OCI-M2 (cell line): ENCODE results near the gene ADORA1.

Source experiments
- DNase-seq: peaks from one replicate; lab custom pipeline; 2025; ENCODE audit not compliant: unreplicated experiment; lab: John Stamatoyannopoulos, UW

Gene ADORA1

GRCh38 chr1:203120325-203121153 is 7.0 kb upstream of the ADORA1 start:
- no peak for DNase-seq

GRCh38 chr1:203121186-203122015 is 6.1 kb upstream of the ADORA1 start:
- DNase-seq: no peak

GRCh38 chr1:203122159-203122558 is 5.4 kb upstream of the ADORA1 start:
- no peak for DNase-seq

- no peak for DNase-seq
Measured at GRCh38 chr1:203124011-203124410, 3.5 kb upstream of the ADORA1 start.

- no peak for DNase-seq
Measured at GRCh38 chr1:203124546-203125317, 2.8 kb upstream of the ADORA1 start.

GRCh38 chr1:203126151-203126865 is 1.2 kb upstream of the ADORA1 start:
- no peak for DNase-seq

- no peak for DNase-seq
Measured at GRCh38 chr1:203126866-203127665, 460 bp upstream of the ADORA1 start.

- no peak for DNase-seq
Measured at GRCh38 chr1:203128431-203128715, 847 bp downstream of the ADORA1 start.

- no peak for DNase-seq
Measured at GRCh38 chr1:203128716-203129500, 1.4 kb downstream of the ADORA1 start.

GRCh38 chr1:203129501-203130231 is 2.1 kb downstream of the ADORA1 start:
- no peak for DNase-seq

GRCh38 chr1:203130358-203130985 is 2.9 kb downstream of the ADORA1 start:
- DNase-seq: no peak

- no peak for DNase-seq
Measured at GRCh38 chr1:203131548-203132200, 4.1 kb downstream of the ADORA1 start.

GRCh38 chr1:203133970-203134725 is 6.6 kb downstream of the ADORA1 start:
- no peak for DNase-seq

GRCh38 chr1:203135636-203136305 is 8.2 kb downstream of the ADORA1 start:
- DNase-seq: no peak

- DNase-seq: no peak
Measured at GRCh38 chr1:203136409-203137042, 9.0 kb downstream of the ADORA1 start.

GRCh38 chr1:203137324-203137723 is 9.8 kb downstream of the ADORA1 start:
- DNase-seq: no peak
